HG03025 (cell line): ENCODE measurements around the gene C6orf120.
"Not testable (repeated sequence)": the region's sequence is repeated elsewhere in the genome, so short reads cannot be mapped to it uniquely, and the experiment has no call there.

Experiments used
- ATAC-seq: cut with Tn5 transposase; IDR thresholded peaks from one replicate; pipeline ENCODE4 v1.9.1; 2021; ENCODE audit warnings: mild to moderate bottlenecking, moderate library complexity; ENCODE audit not compliant: unreplicated experiment, low FRiP score

C6orf120 gene

GRCh38 chr6:169677096-169677495 lies 24.8 kb upstream of the C6orf120 start:
- ATAC-seq, result no peak

- no peak for ATAC-seq
Observed at GRCh38 chr6:169678342-169678741, 23.6 kb upstream of the C6orf120 start.

- no peak for ATAC-seq
Observed at GRCh38 chr6:169684056-169684455, 17.9 kb upstream of the C6orf120 start.

GRCh38 chr6:169685860-169686259 lies 16.1 kb upstream of the C6orf120 start:
- ATAC-seq, result no peak

- no peak for ATAC-seq
Observed at GRCh38 chr6:169689287-169689686, 12.6 kb upstream of the C6orf120 start.

GRCh38 chr6:169691260-169691659 lies 10.7 kb upstream of the C6orf120 start:
- no peak for ATAC-seq

GRCh38 chr6:169692516-169692915 lies 9.4 kb upstream of the C6orf120 start:
- ATAC-seq, result no peak

- no peak for ATAC-seq
Observed at GRCh38 chr6:169695131-169695530, 6.8 kb upstream of the C6orf120 start.

GRCh38 chr6:169697115-169697514 lies 4.8 kb upstream of the C6orf120 start:
- not testable (repeated sequence) for ATAC-seq

GRCh38 chr6:169700296-169700695 lies 1.6 kb upstream of the C6orf120 start:
- no peak for ATAC-seq

GRCh38 chr6:169701311-169701953 lies 494 bp upstream of the C6orf120 start:
- peak; percentile 12 for ATAC-seq

GRCh38 chr6:169702840-169703246 lies 917 bp downstream of the C6orf120 start:
- ATAC-seq, result peak; percentile 16

GRCh38 chr6:169707772-169708171 lies 5.8 kb downstream of the C6orf120 start:
- ATAC-seq, result no peak

GRCh38 chr6:169709293-169709692 lies 7.4 kb downstream of the C6orf120 start:
- ATAC-seq, result no peak

- ATAC-seq, result no peak
Observed at GRCh38 chr6:169710009-169710408, 8.1 kb downstream of the C6orf120 start.

- ATAC-seq, result no peak
Observed at GRCh38 chr6:169714178-169714577, 12.3 kb downstream of the C6orf120 start.

GRCh38 chr6:169714595-169714994 lies 12.7 kb downstream of the C6orf120 start:
- ATAC-seq, result no peak

GRCh38 chr6:169719117-169719516 lies 17.2 kb downstream of the C6orf120 start:
- ATAC-seq, result no peak

GRCh38 chr6:169720207-169720855 lies 18.4 kb downstream of the C6orf120 start:
- no peak for ATAC-seq

- peak; percentile 19 for ATAC-seq
Observed at GRCh38 chr6:169722362-169723199, 20.7 kb downstream of the C6orf120 start.

- ATAC-seq, result peak; percentile 35
Observed at GRCh38 chr6:169723200-169723909, 21.4 kb downstream of the C6orf120 start.
